ENCODE measurements around the gene NPFFR1.
"Not testable (repeated sequence)": the region's sequence is repeated elsewhere in the genome, so short reads cannot be mapped to it uniquely, and the experiment has no call there.

NPFFR1 gene

GRCh38 chr10:70284542-70285475, 1.0 kb upstream of the NPFFR1 start:
- DNase-seq, result no peak

DNA sequence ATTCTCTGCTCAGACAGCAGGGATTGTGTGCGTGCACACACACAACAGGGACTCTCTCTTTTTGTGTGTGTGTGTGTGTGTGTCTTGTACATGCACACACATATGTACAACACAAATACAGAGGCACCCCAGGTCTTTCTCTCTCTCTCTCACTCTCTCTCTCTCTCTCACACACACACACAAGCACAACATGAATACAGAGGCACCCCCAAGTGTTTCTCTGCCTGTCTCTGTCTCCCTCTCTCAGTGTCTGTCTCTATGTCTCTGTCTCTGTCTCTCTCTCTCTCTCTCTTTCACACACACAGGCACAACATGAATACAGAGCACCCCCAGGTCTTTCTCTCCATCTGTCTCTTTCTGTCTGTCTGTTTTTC, 746 bp downstream of the NPFFR1 start:
- DNase-seq, result no peak

DNA sequence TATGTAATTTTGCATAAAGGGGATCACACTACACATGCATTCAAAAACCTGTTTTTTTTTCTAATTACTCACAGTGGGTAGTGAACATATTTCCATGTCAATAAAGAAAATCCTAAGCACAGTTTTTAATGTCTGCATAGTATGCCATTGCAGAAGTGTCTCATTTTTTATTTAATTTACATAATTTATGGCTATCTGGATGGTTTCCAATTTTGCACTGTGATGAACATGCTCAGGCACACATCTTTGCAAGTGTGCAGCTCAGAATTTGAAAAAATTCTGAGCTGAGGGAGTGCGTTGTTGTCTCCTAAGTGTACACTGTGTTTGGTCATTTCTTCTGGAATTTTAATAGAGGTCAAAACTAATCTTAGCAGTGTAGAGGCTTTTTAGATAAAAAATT, 2.2 kb downstream of the NPFFR1 start:
- no peak for DNase-seq

DNA sequence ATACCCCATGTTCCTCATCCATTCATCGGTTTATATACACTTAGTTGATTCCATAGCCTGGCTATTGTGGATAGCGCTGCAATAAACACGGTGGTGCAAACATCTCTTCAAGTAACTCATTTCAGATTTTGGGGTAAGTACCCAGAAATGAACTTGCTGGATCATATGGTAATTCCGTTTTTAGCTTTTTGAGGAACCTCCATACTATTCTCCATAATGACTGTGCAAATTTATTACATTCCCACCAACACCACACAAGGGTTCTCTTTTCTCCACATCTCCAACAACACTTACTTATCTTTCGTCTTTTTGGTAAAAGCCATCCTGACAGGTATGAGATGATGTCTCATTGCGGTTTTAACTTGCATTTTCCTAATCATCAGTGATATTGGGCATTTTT, 3.7 kb downstream of the NPFFR1 start:
- no peak for DNase-seq

DNA sequence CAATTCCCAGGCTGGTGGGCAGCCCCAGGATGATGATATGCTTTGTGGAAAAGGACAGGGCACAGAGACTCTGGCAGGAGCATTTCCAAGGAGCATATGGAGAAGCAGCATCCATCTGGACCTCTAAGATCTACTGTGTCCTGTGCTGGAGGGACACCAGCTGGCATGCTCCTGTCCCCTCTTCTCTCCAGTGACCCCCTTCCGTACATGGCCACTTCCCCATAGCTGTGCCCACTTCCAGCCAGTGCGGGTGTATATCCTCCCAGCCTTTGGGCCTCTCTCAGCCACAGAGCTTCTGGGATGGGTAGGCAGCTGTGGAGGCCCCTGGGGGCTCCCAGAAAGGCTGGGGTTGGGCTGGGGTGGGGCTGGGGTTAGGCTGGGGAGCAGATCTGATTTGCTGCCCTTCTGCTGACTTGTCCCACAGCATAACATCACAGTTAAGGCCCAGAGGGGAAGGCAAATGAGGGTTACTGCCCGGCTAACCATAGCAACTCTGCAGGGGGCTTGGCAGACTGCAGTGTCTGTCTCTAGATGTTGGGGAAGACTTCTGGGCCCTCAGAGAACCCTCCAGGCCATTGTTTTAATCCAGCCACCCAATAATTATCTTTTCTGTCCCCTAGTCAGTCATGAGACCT, 6.3 kb downstream of the NPFFR1 start:
- DNase-seq, result no peak

DNA sequence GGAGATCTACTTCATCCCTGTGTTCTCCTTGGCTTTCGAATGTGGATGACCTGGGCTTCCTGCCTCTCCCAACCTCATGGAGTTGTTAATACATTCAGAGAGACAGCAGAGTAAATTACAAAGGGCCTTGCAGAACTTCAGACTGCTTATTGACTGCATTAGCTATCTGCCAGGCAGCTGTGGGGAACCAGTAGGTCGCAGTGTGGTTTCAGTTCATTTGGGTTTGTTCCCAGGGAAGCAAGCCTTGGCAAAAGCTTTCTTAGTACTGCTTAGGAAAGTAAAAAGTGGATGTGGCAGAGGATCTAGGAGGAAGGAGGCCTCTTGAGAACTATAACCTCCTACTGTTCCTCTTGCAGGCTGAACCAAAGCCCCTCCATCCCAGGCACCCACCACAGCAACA, 9.2 kb downstream of the NPFFR1 start:
- DNase-seq, result no peak

GRCh38 chr10:70272925-70273316, 10.9 kb downstream of the NPFFR1 start:
- DNase-seq, result no peak

DNA sequence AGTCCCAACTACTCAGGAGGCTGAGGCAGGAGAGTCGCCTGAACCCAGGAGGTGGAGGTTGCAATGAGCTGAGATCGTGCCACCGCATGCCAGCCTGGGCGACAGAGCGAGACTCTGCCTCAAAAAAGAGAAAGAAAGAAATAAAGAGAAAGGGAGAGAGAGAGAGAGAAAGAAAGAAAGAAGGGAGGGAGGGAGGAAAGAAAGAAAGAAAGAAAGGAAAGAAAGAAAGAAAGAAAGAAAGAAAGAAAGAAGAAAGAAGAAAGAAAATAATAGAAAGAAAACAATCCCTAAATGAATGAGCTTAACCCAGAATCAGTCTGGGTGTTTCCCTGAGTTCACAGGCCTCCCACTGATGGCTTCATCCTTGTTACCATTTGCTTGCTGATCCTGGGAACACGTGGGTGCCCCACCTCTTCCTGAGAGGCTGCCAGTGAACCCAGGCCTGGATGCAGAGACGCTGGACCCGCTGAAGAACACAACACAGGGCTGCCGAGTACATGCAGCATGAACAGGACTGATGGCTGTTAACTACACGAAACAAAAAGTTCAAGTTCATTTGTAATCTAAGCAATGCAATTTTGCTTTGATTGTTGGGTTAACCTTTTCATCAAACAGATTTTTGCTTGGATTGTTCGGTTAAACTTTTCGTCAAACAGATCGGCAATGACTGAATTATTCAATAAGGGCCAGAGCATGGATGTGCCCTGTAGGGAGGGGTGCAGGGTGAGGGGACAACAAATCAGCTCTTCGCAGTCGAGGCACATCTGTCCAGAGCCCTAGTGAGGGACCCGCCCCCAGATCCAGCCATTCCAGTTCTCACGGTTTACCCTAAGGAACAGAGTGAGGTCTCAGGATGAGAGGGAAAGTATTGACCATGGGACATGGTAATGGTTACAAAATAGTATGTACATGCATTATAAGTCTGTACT, 11.5 kb downstream of the NPFFR1 start:
- DNase-seq, result no peak

DNA sequence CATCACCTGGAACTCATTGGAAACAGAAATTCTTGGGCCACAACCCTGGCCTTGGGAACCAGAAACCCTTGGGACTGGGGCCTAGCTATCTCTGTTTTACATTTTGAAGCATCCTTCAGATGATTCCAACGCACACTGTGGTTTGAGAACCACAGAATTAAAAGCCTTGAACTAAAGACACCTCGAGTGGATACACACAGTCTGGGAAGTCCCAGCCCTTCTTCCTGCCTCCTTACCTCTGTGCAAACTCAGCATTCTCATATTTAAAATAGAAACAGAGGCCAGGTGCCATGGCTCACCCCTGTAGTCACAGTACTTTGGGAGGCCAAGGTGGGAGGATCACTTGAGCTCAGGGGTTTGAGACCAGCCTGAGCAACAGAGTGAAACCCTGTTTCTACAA, 12.9 kb downstream of the NPFFR1 start:
- DNase-seq, result no peak

- DNase-seq, result no peak
Observed at GRCh38 chr10:70269741-70270140, 14.1 kb downstream of the NPFFR1 start.

DNA sequence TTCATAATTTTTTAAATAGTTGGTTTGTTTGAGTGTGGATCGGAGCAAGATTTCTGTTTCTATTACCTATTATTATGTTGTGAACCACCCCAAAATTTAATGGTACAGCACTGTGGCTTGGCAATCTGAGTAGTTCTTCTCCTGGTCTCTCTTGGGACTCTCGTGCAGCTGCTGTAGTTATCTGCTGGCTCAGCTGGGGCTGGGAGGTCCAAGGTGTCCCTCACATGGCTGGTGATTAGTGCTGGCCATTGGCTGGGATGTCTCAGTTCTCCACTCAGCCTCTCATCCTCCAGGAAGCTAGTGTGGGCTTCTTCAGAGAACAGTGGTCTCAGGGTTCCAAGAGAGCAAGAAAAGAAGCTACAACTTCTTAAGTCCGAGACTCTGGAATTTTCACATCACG, 15.4 kb downstream of the NPFFR1 start:
- no peak for DNase-seq

DNA sequence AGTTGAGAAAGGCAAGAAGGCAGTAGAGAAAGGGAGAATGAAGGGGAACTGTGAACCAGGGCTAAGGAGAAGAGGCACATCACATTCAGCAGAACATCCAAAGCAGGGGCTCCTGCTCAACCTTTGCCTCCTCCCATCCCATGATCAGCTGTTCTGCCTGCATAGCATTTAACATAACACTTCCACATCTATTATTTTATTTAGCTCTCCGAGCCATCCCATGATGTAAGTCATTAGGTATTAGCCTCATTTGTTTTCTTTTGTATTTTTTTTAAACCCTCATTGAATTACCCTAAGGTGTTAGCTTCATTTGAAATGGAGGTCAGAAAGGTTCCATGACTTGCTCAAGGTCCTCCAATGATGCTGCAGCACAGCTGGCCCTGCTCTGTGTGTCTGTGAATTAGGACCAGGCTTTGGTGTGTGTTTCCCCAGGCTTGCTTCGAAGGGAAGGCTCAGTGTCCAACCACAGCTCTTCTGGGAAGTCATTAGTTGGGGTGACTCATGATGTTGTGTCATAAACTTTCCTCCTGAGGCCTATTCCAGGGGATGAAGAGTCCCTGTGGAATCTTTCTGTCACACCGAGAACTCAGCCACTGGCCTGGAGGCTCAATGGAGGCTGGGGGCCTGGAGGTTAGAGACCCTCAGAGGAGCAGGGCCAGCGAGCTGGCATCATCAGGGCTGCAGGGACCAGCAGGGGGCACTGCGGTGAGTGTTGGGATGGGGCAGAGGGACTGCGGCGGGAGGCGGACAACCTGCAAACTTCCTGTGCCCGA, 16.5 kb downstream of the NPFFR1 start:
- no peak for DNase-seq

DNA sequence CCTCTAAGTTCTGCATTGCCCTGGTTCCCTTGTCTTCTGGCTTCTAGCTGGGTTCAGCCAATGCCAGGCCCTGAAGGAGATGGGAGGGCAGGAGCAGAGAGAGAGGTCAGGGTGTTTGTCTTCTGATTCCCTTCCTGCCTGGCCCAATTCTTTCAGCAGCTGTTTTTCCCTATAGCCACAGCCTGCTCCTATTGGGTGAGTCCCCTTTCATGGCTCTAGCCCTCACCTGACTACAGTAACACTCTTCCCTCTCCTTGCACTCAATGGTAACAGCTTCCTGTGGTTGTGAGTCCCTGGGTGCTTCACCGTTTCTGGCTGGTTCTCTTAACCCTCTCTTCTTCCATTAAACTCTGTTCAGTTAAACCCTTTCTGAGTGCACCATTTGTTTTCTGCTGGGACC, 17.1 kb downstream of the NPFFR1 start:
- DNase-seq, result no peak

GRCh38 chr10:70266056-70266455, 17.7 kb downstream of the NPFFR1 start:
- no peak for DNase-seq

DNA sequence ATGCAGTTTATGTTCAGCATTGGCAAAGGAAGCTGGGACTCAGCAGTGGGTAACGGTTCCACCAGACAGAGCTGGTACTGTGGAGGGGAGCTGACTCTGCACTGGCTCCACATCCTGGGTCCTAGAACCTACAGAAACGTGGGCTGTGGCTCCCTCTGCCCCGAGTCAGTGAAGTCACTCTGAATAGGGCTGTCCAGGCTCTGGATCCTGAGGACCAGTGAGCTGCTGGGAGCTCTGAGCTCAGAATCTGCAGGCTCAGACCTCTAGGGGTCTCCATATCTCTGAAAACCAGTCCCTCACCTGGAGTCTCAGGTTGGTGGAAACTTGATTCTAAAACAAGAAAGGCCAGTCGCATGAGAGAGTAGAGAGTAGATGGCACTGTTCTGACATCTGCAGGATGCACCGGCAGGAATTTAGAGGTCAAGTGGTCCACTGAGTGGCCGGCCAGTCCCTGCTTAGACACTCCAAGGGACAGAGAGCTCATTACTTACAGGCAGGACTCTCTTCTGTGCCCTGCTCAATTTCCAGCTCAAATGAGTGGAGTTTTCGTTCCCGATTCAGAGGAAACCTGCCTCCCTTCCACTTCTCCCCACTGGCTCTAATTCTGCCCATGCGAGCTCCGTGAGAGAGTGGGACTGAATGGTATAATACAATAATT, 18.6 kb downstream of the NPFFR1 start:
- no peak for DNase-seq

DNA sequence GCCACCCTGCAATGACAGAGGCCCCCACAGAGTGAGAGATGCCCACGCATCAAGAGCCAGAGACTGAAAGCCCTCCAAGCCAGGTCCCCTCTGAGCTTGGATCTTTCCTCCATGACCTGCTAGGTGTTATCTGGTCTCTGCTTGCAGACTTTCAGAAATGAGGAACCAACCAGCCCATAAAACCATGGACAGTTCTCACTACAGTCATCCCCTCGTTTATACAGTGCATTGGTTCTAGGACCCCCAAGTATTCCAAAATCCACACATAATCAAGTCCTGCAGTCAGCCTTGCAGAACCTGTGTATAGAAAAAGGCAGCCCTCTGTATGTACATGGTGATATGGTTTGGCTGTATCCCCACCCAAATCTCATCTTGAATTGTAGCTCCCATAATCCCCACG, 23.1 kb downstream of the NPFFR1 start:
- no peak for DNase-seq

GRCh38 chr10:70260259-70260658, 23.5 kb downstream of the NPFFR1 start:
- no peak for DNase-seq

- DNase-seq, result no peak
Observed at GRCh38 chr10:70258216-70258615, 25.6 kb downstream of the NPFFR1 start.

DNA sequence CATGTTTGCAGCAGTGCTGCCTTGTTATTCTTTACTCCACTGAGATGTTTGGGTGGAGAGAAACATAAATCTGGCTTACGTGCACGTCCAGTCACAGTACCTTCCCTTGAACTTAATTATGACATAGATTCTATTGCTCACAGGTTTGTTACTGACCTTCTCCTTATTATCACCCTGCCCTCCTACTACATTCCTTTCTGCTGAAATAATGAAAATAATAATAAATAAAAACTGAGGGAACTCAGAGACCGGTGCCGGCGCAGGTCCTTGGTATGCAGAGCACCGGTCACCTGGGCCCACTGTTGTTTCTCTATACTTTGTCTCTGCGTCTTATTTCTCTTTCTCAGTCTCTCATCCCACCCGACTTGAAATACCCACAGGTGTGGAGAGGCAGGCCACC, 26.0 kb downstream of the NPFFR1 start:
- DNase-seq, result not testable (repeated sequence)

DNA sequence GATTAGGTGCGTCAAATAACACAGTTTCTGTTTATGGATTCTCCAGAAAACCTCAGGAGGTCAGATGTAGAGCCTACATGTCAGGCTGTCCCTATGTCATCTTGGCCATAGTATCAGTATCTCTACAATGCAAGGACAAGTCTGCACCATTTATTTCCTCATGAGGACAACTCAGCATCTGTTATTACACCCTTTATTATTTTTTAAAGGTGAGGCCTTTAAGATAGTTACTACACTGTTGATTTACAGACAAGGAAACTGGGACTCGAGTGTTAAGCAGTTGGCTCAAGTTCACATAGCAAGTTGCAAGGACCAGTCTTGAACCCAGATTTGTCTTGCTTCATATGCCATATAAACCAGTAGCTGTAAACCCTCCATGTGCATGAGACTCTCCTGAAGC, 27.3 kb downstream of the NPFFR1 start:
- no peak for DNase-seq

- no peak for DNase-seq
Observed at GRCh38 chr10:70255329-70256299, 28.2 kb downstream of the NPFFR1 start.
